HG03575 (cell line): ENCODE data around the gene MACROD1.

Experiments used
- ATAC-seq: cut with Tn5 transposase; IDR thresholded peaks from one replicate; pipeline ENCODE4 v1.9.1; 2021; ENCODE audit not compliant: unreplicated experiment, insufficient number of reproducible peaks, low FRiP score; ENCODE audit errors: extremely low read depth

Gene MACROD1

DNA sequence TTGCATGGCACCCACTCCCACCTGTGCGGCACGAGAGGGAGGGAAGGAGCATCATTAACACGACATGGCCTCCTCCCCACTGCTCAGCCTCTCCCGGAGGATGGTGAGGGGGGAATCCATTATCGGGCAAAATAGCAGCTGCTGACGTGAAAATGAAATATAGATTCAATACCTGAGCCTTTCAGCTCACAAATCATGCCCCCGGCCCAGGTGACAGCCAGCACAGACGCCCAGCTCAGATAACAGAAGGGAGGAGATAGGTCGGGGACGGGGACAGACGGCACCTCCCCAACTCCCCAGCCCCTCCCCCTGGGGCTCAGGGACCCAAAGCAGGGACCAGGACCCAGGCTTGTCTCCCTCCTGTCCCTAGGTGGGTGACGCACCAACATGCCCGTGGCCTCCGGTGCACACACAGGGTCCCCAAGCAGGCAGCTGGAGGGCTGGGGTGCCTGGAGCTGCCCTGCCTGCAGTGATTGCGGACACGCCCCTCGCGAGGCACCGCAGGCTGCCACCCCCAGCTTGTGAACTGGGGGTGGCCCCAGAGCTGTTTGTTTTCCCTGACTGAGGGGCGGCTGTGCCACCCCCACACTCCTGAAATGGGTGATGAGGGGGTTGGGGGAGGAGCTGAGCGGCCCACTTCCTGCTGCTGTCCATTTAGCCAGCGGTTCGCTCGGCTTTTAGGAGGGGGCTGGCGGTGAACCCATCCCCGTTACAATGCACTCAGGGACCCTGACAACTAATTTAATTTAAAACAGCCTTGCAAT is 98.5 kb downstream of the MACROD1 start:
- no peak for ATAC-seq

DNA sequence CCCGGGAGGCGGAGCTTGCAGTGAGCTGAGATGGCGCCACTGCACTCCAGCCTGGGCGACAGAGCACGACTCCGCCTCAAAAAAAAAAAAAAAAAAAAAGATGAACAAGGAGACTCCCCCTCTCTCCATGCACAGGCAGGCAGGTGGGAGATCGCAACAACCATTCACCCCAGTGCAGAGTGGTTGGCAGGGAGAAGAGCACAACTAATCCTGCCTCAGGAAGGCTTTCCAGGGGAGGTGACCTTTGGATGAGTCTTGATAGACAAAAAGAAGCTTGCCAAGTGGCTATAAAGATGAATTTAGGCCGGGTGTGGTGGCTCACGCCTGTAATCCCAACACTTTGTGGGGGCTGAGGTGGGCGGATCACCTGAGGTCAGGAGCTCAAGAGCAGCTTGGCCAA is 100.2 kb downstream of the MACROD1 start:
- no peak for ATAC-seq

GRCh38 chr11:64065141-64065465 is 100.8 kb downstream of the MACROD1 start:
- no peak for ATAC-seq

DNA sequence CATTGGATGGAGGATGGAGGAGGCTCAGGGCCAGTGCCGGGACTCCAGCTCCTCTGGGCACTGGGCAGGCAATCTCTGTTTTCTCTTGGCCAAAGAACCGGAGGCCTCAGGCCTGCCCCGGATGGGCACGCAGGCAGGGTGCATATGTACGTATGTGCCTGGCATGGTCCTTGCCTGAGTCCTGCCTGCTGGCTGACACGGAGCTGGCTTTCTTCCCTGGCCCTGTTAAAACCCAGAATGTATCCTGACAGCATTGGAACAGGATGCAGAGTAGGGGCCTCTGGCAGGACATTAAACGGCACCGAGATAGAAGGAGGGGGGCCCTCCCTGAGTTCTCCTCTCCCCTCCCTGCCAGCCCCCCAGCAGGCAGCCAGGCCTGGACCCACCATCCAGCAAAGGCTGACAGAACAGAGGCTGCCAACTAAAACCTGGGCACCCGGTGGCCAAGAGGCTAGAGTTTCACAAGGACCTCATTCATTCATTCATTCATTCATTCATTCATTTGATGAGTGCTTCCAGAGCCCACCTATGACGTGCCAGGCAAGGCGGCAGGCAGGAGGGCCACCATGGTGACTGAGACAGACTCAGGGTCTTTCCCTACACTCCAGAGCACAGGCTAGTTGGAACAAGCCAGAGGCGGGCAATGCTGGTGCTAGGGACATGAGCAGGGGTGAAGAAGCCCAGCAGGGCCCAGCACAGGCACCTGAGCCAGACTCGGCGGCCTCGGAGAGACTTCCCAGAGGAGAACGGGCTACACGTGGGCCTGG is 101.4 kb downstream of the MACROD1 start:
- ATAC-seq = no peak

GRCh38 chr11:64063777-64064176 is 102.1 kb downstream of the MACROD1 start:
- no peak for ATAC-seq

DNA sequence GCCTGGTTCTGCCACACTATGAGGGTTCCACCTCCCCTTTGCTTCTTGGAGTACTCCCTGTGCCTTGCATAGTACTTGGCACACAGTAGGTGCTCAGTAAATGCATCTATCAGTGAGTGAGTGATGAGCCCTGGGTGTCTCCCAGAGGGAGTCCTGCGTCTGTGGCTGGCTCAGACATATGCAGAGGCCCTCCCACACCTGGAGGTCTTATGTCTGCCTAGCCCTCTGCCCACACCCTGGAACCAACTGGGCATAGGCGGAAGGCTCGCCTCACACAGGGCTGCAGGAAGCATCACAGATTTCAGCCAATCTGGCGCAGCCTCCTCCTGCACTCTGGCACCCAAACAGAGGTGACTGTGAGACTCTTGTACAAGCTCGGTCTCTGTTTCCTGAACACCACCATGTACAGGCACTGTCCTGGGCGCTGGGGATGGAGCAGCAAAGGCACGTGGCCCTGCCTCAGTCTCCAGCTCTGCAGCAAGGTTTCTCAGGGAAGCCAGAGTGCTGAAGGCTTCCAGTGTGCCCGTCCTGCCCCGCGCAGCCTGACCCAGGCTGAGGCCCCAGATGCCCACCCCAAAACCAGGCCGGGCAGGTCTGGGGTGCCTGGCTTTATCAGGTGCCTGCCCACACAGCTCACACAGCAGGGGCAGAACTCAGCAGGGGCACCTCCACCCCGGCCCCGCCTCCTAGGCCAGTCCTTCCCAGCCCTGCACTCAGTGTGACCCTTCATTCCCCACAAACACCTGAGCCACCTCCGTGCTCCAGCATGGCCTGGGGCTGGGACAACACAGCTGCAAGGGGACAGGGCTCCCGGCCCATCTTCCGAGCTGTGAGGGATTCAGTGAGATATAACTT is 103.5 kb downstream of the MACROD1 start:
- no peak for ATAC-seq

DNA sequence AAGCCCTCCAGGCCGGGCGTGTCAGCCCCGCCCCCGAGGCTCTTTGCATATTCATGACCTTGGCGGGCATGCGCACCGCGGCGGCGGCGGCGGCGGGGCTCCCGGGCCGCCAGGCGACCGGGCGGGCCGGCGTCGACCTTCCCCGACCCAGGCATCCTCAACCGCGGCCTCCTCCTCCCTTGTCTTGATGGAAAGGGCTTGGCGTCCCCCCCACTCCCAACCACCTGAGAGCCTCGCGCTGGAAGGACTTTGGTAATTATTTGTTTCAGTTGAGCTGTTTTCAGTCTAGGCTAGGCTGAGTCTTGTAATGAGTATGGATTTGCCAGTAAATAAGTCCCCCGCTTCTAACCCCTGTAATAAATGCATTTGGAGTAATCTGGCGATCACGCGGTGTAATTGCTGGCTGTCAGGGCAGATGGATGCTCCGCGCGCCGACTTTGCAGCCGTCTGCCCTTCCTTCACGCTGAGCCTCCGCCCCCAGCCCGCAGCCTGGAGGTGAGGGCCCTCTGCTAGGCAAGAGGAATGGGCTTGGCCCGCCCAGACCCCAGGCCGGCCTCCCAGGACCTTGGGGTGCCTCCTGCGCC is 105.0 kb downstream of the MACROD1 start:
- ATAC-seq = no peak

GRCh38 chr11:64060263-64060860 is 105.6 kb downstream of the MACROD1 start:
- ATAC-seq = no peak

- ATAC-seq = no peak
These were observed 106.4 kb downstream of the MACROD1 start for GRCh38 chr11:64059339-64060140.

GRCh38 chr11:64058494-64058893 is 107.4 kb downstream of the MACROD1 start:
- ATAC-seq = no peak

DNA sequence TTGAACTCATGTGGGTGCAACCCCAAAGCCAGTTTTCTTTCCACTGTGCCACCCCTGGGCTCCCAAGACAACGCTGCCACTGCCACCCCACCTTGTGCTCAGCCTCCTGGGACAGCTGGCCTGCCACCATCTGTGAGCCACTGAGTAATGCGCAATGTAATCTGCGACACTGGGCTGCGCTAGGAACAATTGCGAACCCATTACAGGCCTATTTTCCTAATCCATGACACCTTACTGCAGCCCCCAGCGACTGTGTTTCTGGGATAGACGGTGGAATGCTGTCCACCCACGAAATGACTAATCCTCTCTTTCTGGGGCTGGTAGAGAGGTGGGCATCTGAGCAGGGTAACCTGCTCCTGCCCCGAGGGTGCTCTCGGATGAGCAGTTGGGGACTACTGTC is 108.0 kb downstream of the MACROD1 start:
- no peak for ATAC-seq

DNA sequence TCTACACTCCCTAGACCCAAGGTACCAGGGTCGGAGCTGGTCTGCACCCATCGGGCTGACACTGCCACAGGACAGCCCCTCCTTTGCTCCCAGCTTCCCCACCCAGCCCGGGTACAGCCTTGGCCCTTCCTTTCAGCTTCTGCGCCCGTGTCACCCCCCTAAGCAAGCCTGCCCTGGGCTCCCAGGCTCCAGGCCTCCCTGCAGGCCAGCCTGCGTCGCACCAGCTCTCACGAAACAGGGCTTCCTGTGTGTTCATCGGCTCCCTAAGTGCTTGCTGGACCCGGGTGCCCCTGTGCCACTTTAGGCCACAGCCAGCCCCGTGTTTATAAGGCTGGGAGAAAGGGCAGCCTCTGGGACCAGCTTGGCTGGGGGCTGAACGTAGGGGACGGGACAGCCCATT is 109.1 kb downstream of the MACROD1 start:
- no peak for ATAC-seq

GRCh38 chr11:64056213-64056785 is 109.6 kb downstream of the MACROD1 start:
- no peak for ATAC-seq

- no peak for ATAC-seq
These were observed 110.8 kb downstream of the MACROD1 start for GRCh38 chr11:64055077-64055476.

GRCh38 chr11:64053699-64054098 is 112.2 kb downstream of the MACROD1 start:
- ATAC-seq = no peak

GRCh38 chr11:64052938-64053622 is 112.8 kb downstream of the MACROD1 start:
- no peak for ATAC-seq

DNA sequence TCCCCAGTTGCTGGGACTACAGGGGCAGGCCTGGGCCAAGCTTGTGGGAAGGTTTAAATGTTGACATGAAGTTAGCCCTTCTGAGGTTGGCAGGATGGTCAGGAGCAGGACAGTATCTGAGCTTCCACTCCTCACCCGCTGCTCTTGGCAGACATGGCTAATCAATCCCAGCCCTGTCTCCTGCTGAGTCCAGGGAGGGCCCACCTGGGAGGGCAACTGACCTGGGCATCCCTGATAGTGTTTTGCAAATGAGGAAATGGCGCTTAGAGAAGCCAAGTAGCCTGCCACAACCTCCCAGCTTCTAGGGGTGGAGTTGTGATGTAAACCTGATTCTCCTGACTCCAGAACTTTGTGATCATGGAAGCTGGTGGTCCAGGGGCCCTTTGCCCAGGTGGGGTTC is 113.5 kb downstream of the MACROD1 start:
- no peak for ATAC-seq
